ENCODE results near the gene KCNMA1. TPM values are rescaled to one million over a fixed set of nuclear protein-coding genes. Genes with fewer than 3 reads are reported as not detected.

The KCNMA1 gene
- total and polyA plus RNA-seq, 9 of the 15 experiments (the other 6 are each of a cell fraction or from before 2014, with no cell fraction given): 0.01 to 0.95 (median 0.15) TPM; not detected in 4

- no peak overlapping the region for H2AFZ ChIP-seq (ENCODE audit: low read depth, low read length)
- DNase-seq (ENCODE audit: extremely low read depth in 1 of 4, low spot score in 3 of 4): no peak
- H3K4me1 ChIP-seq (replicated peaks in 1 of 2; ENCODE audit: control insufficient read depth in 2 of 2, insufficient read depth in 2 of 2, low read length in 2 of 2): no peaks in the 10 kb centered on the region
- ChIA-PET CTCF (ENCODE audit: low intra/inter-chr PET ratio) (no interaction called here), POLR2A (no interaction called here)
- ATAC-seq: no peak
- H3K4me3 ChIP-seq: no peak overlapping the region
- H3K9me1 ChIP-seq (ENCODE audit: control insufficient read depth, insufficient read depth, low read length): no peaks in the 10 kb centered on the region
- intact Hi-C loops (cut with micrococcal nuclease): no loop called here
- no peaks in the 10 kb centered on the region for H4K20me1 ChIP-seq (replicated peaks; ENCODE audit: control insufficient read depth, insufficient read depth, low read length)
- in situ Hi-C loops (cut with MboI): no loop called here
- H3K9me3 ChIP-seq (replicated peaks; ENCODE audit: control insufficient read depth, insufficient read depth, low read depth, low read length): no peaks in the 10 kb centered on the region
- FAIRE-seq: no peak
- H3K36me3 ChIP-seq (ENCODE audit: control insufficient read depth, insufficient read depth, low read length): no peaks in the 10 kb centered on the region
- peaks cover 0 to 4% of the 10 kb centered on the region in 2 experiments; a peak in 1 of 5 replicates for H3K27me3 ChIP-seq (ENCODE audit: control insufficient read depth in 2 of 2, insufficient read depth in 2 of 2, low read length in 2 of 2)
- no peaks in the 10 kb centered on the region for H3K79me2 ChIP-seq (ENCODE audit: control insufficient read depth, insufficient read depth, low read length)
- H3K27ac ChIP-seq (ENCODE audit: extremely low read depth, low read depth, low read length): no peak overlapping the region
- BruUV-seq (replicated peaks): no TSS peak
- no peak overlapping the region for H3K9ac ChIP-seq (ENCODE audit: insufficient read depth in 1 of 2, low read depth in 2 of 2, low read length in 2 of 2)
- no peak overlapping the region for H3K4me2 ChIP-seq (ENCODE audit: insufficient read depth, low read length)
- 0% methylated on average over 3 of the region's 3 CpGs for WGBS (ENCODE audit: insufficient coverage, low coverage, missing lambda C conversion rate)
- TF ChIP-seq ELK1 (CRISPR knock-in tag; IDR thresholded peaks at IDR 0.05): no peak
- no peak for TF ChIP-seq USF2 (CRISPR knock-in tag; IDR thresholded peaks at IDR 0.05)
- TF ChIP-seq TEAD4 (IDR thresholded peaks at IDR 0.05; ENCODE audit: low read length): no peak
- no peak for TF ChIP-seq TEAD4 (CRISPR knock-in tag; IDR thresholded peaks at IDR 0.05; ENCODE audit: borderline replicate concordance)
- no peak for TF ChIP-seq E2F6 (IDR thresholded peaks at IDR 0.05; ENCODE audit: borderline replicate concordance in 1 of 2, extremely low read depth in 1 of 2, insufficient read depth in 1 of 2, insufficient read length in 1 of 2, low read depth in 1 of 2, low read length in 1 of 2, poor library complexity in 1 of 2, severe bottlenecking in 1 of 2)
- TF ChIP-seq ZNF583 (CRISPR knock-in tag; IDR thresholded peaks at IDR 0.05): no peak
- TF ChIP-seq ARNT (IDR thresholded peaks at IDR 0.05): no peak
- no peak for TF ChIP-seq SMARCC2 (IDR thresholded peaks at IDR 0.05; ENCODE audit: low read depth)
- no peak for TF ChIP-seq ZNF311 (CRISPR knock-in tag; IDR thresholded peaks at IDR 0.05)
- TF ChIP-seq NR2C2 (CRISPR knock-in tag; IDR thresholded peaks at IDR 0.05): no peak
- no peak for TF ChIP-seq NR2C2 (tag; IDR thresholded peaks at IDR 0.05)
- TF ChIP-seq LARP7 (IDR thresholded peaks at IDR 0.05): no peak
- no peak for TF ChIP-seq ZNF507 (tag; conservative IDR thresholded peaks at IDR 0.05)
Observed at GRCh38 chr10:76992467-76992866, 645.1 kb downstream of the KCNMA1 start.
